ENCODE results near the gene CA10. TPM values are rescaled to one million over a fixed set of nuclear protein-coding genes. Genes with fewer than 3 reads are reported as not detected.

The CA10 gene
- total RNA-seq, 1 donor from 2014 or later, result not detected

- no peak for DNase-seq
Measured at GRCh38 chr17:52041123-52041617, 117.3 kb downstream of the CA10 start.

- DNase-seq, result no peak
Measured at GRCh38 chr17:52036416-52036815, 122.1 kb downstream of the CA10 start.

DNA sequence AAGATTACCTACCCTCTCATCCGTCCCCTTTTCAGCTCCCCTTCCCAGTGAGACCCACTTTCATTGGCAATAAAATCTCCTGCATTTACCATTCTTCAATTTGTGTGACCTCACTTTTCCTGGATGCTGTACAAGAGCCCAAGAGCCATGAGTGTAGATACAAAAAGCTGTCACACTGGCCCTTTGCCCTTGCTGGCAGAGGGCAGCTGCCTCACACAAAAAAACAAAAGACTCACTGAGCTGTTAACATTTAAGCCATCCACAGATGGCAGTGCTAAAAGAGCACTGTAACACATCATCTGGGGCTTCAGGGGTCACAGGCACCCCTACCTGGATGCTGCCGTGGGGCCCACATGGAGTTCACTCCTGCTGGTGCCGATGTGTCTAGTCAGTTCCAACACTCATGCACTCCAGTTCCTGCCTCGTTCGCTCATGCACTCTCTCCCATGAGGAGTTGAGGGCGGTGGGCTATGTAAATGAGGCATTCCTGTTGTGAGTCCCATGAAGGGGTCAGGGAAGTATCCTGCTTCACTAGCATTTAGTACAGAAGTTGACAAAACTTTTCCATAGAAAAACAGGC, 123.1 kb downstream of the CA10 start:
- DNase-seq, result no peak

- DNase-seq, result no peak
Measured at GRCh38 chr17:52032454-52032853, 126.1 kb downstream of the CA10 start.

DNA sequence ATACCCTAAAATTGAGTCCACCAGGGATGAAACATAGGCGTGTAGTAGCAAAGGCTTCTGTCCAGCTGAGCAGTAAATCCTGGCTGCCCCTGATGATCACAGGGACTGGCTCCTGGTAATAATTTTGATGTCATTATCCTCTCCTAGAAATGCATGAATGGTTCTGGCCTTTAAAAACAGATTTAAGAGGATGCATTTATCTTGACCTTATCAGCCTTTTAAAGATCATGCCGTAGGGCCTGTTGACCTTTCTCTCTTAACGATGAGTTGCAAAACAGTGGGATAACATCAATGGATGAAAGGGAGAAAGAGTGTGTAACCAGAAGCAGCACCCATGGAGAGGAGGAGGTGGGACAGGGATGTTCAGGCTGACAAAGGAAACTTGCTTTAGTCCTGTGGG, 128.5 kb downstream of the CA10 start:
- no peak for DNase-seq

GRCh38 chr17:52027620-52028295, 130.8 kb downstream of the CA10 start:
- DNase-seq, result no peak

GRCh38 chr17:52027081-52027480, 131.4 kb downstream of the CA10 start:
- DNase-seq, result no peak

DNA sequence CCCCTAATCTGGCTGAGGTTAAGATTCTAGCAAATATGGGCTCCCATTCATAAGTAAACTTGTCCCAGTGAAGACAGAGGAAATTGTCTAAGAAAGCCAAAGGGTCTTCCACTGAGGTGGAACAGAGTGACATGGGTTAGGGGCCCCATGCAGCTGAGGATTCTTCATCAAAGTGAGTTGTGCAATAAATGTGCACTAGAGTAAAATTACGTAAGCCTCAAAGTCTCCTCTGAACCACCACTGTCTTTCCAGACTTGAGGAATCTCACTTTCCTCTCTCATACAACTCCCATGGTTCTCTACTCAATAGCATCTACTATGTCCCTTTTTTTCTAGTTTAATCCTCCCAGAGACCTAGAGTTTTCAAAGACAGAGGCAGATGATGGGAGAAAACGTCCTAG, 132.4 kb downstream of the CA10 start:
- no peak for DNase-seq

DNA sequence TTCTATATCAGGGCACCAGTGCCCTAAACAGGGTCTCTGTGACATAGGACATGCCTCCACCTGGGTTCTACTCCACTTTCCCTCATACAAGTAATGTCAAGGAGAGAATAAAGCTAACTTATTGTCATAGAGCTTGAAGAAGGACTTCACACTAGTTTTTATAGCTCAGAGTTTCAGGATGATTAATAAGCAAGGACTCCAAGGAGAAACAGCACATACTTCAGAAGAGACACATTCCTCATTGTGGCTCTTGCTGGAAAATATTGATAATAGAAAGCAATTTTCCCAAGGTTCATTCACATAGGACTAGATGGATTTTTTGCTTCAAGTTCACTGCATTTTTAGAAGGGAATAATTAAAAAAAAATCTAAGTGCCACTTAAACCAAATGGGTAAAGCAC, 133.3 kb downstream of the CA10 start:
- no peak for DNase-seq

DNA sequence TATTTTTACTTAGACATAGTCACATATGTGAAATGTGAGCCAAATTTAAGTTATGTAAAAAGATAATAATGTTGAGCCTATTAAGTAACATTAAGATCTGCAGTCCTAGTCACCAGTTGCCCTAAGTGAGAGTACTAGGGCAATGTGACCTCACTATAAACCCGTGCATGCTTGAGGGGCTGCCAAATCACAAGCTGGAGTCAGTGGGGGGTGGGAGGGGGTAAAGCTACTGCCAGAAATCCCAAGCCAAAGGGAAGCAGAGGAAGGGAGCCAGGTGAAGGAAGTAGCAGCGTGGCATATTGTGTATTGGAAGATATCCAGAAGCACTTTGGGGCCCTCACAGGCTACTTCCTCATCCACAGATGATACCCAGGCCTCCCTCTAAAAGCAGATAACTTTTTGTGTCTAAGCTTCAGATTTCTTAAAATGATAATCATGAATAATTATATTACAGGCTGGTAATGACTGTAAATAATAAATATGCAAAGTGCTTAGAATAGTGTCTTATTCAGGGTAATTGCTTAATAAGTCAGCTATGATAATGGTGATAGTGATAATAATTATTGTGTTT, 134.1 kb downstream of the CA10 start:
- no peak for DNase-seq

DNA sequence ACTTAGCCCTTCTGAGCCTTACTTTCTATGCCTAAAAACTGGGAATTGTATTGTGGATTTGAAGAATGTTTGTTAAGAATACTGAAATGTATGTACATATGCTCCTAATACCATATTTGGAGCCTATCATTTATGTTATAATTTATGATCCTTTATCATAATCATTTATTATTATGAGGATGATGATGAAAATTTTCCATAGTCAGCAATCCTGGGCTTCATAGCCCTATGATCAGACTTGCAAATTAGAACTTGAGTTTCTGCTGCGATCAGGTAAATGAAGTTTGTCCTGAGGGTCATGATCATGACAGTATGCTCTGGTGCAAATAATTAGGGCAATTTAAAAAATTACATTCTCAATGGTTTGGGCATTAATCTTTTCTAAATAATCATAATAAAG, 147.4 kb downstream of the CA10 start:
- no peak for DNase-seq

DNA sequence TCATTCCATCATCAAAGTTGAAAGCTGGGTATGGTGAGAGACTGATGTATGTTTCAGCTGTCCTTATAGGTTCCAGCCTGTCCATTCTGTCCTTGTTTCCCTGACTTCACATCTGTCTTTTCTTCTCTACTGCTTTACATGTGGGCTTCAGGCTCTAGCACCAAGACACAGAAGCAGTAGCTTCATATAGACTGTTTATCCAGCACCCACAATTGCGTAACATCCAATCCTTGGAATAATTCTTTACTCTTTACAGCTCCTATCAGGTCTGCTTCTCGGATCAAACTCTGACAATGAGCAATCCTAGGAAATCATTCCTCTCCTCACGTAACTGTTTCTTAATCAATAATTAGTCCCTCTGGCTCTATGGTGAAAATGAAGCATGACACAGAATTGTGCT, 158.9 kb downstream of the CA10 start:
- DNase-seq, result no peak

DNA sequence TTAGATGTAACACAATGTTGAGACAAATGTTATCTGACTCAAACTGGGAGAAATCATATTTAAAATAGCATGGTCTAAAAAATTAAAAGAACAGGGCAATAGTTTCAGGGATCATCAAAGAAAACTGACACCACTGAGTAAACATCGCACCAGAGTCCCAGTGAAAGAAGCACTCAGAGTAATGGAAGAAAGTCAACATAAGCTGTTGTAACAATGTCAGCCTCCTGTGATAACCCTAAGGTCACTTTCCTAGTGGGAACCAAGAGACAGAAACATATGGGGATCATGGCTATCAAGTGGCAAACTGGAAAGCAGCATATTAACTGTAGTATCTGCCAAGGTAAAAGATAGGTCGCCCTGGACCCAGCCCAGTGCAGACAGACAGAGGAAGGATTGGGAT, 160.8 kb downstream of the CA10 start:
- no peak for DNase-seq

- no peak for DNase-seq
Measured at GRCh38 chr17:51995797-51996403, 162.6 kb downstream of the CA10 start.

DNA sequence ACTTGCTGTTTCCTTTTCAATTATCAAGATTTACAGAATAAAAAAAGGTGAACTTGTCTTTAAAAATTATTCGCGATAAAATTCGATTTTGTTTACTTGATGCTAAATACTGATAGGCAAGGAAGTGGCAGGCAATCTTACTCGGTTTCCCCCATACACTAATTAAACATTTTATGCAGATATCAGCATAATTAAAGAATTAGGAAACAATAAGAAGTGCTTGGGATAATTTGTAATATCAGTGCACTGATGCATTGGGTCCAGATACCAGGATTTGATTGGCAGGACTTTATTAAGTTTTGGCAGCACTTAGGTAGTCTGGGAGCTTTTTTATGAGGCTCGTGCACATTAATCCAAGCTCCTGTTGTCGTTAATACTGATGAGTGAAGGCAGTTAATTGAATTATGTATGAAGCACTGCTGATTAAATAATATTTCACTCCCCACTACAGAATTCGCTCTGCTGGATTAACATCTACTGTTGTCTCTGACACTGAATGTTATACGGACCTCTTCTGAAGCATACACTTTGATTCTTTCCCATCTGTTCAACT, 165.6 kb downstream of the CA10 start:
- DNase-seq, result no peak

DNA sequence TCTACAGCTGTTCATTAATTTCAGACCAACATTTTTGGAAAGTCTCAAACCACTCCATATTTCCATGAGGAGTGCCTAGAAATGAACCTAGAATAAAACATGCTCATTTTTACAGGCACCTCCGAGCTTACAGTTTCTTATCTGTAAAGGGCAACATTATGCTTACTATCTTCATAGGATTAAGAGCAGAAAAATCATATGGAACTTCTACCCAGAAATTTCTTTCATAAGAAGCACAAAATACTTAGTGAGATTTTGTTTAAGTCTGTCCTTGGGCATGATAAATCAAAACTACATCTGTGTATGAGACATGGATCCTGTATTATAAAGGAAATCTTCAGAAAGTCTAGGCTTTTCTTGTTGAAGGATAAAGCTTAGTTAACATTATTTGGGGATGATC, 187.4 kb downstream of the CA10 start:
- no peak for DNase-seq

DNA sequence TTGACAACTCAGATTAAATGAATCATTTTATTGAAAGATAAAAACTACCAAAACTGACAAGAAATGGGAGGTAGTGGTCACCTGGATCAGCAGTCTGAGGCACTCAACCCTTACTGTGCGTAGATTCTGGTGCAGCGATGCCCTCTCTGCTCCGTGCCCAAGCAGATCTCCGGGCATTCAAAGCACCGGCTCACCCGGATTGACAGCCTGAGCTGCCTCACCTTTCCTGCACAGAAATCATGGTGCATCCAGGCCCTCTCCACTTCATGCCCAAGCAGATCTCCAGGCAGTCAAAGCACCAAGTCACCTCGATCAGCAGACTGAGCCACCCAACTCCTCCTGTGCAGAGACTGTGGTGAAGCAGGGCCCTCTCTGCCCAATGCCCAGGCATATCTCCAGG, 196.8 kb downstream of the CA10 start:
- no peak for DNase-seq

DNA sequence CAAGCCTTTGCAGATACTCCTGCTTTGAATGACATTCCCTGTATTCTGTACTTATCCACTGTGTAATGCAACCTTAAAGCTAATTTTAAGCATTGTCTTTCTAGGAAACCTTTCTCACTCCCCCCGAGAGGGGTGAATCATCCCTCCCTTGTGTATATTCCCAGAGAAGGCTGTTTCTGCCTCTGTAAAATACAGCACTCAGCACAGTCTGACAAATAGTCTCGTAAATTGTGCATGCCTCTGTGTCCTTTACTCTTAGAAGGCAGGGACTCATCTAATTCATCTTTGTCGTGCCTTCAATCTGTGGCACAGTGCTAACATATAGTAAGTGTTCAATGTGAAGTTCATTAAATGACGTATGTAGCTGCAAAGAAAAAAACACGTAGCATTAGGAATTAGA, 200.7 kb downstream of the CA10 start:
- DNase-seq, result no peak

GRCh38 chr17:51955245-51955644, 203.3 kb downstream of the CA10 start:
- no peak for DNase-seq

DNA sequence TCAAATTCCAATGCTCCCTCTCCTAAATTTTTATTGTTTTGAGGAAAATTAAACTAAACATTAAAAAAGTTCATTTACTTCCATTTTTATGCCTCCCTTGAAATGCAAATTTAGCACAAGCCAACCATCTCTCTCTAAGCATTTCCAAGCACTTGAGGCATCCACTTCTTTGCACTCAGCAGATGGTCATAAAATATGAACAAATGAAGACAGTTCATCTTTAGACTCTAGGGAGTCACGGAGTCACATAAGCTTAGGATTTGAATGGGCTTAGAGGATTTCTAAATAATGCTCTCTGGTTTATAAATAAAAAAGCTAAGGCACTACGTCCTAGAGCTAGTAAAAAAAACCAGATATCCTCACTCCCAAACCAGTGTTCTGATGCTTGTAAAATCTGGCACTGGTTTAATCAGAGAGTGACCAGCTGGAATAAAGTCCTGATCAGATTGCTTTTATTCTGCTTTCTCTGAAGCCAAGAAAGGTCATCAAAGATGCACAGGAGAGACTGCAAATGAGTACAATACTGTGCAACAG, 204.2 kb downstream of the CA10 start:
- DNase-seq, result no peak

- no peak for DNase-seq
Measured at GRCh38 chr17:51951741-51952140, 206.8 kb downstream of the CA10 start.

DNA sequence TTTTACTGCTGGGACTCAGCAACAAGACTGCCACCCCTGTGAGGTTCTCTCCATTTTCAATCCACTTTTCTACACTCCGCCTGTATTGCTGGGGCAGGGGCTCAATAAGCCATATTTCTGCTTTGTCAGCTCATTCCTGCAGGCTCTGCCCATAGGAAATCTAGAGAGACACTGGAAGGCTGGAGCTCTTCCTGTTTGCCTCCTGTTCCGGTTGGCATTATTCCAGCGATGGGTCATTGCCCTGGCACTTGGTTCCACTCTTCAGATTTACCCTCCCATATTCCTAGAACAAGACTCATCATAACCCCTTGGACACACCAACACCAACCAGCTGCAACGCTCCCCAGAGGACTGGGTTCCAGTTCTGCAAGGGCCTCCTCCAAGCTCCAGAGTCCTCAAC, 210.4 kb downstream of the CA10 start:
- DNase-seq, result no peak

DNA sequence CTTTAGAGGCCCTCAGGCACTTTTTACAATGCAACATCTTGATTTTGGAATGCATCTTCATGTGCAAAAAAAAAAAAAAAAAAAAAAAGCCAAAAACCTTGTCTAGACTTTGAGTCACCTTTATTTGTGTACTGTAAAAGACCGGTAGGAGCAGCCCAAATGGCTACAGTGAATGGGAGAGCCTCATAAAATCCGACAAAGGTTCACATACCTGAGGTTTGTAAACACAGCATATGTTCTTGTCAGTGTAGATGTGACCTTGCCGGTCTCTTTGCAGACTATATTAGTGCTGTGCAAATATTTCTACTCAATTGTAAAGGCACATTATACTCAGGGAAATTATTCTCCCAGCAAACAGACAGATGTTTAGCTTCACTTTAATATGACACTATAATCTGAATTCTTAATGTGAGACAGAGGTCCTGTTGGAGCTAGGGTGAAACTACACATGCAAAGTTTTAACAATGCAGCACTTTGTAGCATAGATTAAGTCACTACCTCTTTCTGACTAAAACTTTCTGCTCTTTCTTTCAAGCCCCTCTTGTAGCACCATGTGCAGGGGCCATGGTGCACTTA, 211.3 kb downstream of the CA10 start:
- DNase-seq, result no peak

Data from dermis blood vessel endothelial cell (primary cell).